OCI-M2 (cell line): Measurements from ENCODE around the gene TRPM8.
"Not testable (repeated sequence)": the region's sequence is repeated elsewhere in the genome, so short reads cannot be mapped to it uniquely, and the experiment has no call there.

ENCODE experiments used
- DNase-seq: peaks from one replicate; lab custom pipeline; 2025; ENCODE audit not compliant: unreplicated experiment; lab: John Stamatoyannopoulos, UW

TRPM8 gene

DNA sequence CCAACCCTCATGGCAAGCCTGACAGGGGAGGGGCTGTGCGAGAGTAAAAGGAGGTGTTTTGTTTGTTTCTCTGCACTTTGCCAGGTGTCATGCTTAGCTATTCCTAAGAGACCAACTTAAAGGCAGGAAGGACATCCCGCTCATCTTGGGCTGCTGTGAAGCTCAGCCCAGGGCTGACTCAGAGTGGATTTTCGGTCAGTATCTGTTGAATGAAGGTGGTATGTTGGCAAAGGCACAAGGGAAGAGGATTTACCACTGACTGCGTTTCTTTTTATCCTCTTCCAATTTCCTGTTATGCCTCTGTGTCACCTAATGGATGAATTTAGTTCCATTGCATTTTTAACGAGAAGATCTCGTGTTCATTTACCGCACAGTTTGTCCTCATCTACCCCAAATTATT, 18.9 kb downstream of the TRPM8 start:
- DNase-seq, result no peak

DNA sequence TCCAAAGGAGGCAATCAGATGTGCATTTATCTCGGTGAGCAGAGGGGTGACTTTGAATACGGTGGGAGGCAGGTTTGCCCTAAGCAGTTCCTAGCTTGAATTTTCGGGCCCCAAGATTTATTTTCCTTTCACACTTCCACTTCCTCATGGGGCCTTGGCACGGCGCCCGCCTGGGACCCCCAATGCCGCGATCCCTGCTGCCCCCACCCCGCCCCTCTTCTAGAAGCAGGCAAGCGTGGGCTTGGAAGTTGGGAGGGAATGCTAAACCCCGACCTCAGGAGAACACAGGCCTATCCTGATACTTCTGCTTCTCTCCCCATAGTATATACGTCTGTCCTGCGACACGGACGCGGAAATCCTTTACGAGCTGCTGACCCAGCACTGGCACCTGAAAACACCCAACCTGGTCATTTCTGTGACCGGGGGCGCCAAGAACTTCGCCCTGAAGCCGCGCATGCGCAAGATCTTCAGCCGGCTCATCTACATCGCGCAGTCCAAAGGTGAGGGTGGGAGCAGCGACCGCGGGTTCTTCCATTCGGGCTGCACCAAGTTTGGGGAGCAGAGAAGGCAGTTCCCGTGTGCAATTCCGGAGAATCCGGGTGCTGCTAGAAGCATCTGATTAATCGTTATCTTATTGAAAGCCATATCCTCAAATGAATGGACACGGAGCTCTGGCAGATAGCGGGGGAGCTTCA, 21.6 kb downstream of the TRPM8 start:
- no peak for DNase-seq

DNA sequence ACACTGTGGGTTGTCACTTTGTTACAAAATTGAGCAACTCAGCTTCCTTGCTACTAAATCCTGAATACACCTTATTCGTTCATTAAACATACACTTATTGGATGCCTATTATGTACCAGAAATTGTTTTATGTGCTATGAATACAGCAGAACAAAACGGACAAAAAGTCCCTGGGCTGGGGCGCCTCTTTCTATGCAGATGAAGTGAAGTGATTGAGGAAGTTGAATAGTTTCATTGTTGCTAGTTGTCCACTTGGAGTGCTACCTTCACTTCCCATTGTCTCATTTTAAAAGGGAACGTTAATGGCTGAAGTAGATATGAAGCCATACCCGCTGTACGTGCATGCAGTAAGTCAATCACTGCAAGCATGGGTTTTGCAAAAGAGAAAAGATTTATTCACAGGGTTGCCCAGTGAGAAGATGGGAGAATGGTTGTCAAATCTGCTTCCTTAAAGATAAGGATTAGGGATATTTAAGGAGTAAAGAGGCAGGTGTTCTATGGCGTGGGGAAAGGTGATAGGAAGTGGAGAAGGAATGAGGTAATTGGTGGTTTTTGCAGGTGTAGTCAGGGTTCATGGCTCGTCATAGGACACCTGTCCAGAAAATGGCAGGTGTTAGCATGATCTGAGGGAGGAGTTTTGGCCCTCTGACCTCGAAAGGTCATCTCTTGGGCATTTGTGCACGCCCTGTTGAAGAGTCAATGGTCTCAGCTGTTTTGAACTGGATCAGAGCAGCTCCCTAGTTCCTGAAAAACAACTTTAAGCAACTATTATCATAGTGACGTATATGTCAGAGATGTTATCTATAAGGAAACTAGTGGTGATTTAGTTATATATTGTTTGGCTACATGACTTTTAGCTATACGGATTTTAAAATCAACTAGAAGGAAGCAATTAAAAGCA, 23.5 kb downstream of the TRPM8 start:
- no peak for DNase-seq

DNA sequence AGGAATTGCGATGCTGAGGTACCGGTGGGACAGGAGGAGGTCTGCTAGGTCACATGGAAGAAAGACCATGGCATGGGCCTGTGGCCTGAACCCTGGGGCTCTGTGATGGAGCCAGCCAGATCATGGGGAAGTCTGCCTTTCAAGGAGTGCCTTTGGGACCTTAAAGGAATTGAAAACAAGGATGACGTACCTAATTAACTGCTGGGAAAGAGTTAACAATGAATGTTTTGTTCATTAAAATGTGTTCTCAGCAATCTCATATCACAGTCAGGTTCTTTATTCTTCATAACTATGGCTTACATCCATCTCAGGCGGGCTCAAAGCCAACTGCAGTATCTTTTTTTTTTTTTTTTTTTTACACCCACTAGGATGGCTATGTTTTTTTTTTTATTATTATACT, 25.6 kb downstream of the TRPM8 start:
- no peak for DNase-seq

DNA sequence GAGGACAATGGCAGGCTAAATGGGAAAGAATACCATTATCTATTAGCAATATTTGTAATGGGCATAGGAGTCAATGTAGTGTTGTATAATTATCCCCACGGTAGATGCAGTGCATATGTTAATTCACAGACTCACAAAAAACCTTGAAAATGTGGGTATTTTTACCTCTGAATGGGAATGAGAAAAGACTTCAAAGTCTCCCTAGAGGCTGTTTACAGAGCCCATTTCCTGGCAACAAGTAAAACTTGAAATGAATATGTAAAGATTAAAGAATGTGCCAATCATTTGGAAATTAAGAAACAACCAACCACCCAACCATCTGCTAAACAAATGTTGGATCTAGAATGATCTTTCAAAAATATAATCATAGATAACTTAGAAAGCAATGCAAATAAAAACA, 27.1 kb downstream of the TRPM8 start:
- DNase-seq, result no peak

DNA sequence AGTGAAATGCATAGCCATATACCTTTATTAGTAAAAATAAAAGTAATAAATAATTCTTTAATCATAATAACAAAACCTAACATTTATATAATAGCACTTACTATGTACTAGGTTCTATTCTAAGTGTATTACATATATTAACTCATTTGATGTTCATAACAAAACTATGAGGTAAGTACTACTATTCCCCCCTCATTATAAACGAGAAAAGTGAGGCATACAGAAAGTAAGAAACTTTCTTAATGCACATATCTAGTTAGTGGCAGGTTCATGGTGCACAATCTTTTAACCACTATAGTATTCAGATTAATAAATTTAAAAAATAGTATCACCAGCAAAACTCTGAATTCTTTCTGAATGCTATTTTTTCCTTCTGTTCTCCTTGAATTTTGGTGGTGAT, 27.5 kb downstream of the TRPM8 start:
- DNase-seq, result no peak

DNA sequence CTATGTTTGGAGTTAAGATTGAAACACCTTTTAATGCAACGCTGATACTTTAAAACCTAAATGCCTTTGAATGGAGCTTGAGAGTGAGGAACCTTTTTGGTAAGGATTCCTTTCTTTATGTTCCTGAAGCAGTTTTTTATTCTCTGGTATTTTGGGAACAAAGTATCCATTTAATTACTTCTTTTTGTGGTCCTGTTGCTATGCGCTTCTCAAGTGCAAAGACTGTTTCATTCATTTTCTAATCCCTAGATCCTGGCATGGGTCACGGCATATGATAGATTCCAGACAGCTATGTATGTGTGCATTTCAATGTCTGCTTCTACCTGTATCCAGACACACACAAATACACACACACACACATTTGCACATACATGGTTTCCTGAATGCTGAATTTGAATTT, 28.0 kb downstream of the TRPM8 start:
- DNase-seq, result no peak

DNA sequence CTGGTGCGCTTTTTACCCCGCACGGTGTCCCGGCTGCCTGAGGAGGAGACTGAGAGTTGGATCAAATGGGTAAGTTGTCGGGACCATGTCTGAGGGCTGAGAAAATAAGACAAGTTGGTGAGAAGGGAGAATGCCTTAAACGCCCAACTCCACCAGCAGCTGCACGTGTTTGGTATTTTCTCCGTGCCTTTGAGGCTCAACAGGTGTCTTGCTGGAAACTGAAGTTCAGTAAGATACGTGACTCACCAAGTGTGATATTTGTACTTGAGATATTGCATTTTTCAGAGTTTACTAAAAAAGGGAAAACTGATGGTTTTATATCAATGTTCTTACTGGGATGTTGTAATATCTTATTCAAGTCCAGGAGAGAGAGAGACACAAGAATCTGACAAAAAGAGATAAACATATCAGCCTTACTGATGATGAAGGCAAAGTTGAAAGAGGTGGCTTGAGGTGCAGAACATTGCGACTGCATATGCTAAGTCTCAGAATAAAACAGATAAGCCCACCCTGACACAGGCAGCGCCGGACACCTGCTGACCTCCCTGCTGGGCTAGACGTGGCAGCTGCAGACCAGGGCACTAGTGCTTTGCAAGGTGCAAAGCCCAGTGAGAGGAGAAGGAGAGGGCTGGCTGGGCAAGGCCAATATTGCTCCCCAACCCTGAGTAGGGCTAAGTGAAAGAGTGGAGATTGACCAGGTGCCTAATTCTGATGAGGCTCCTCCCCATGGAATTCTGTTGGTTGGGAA, 33.1 kb downstream of the TRPM8 start:
- DNase-seq, result no peak

DNA sequence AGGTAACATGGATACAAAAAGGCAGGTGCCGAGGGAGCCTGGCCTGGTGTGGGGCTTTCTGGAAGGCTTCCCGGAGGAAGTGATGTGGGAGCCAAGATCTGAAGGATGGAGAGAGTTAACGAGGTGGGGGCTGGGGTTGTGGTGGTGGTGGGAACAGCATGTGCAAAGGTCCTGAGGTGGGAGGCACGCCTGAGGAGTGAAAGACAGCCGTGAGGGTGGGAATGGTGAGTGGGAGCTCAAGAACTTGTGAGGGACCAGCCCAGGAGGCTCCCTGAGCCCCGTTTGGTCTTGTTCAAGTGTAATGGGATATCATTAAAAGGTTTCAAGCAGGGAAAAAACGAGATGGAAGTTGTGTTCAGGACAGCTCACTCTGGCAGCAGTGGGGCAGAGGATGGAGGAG, 35.2 kb downstream of the TRPM8 start:
- no peak for DNase-seq

DNA sequence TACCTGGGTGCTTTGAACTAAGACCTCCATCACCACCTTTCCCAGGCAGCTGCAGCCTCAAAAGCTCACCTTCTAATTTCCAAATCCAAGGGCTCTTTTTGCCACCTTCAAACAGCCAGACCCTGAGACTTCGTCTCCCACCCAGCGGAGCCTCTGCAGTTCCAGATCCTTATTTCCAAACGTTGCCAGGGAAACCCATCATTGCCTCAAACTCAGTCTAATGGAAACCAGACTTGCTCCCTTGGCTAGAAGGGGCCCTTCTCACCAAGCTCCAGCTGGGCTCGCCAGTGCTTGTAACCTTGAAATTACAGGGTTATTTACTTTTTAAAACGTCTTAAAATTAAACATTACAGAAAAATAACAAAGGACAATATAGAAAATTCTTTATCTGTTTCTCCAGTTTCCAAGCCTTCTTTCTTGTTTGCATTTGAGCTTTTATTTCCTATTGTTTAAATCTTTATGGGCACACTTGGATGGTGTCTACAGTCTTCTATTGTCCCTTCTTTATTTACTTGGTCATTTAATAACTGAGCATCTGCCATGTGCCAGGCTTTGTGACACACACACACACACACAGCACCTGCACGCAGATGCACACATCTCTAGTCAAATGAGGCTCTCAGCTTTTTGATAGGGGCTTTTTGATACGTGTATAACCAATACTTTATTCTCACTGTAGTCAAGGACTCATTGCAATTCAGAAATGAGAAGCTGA, 36.1 kb downstream of the TRPM8 start:
- no peak for DNase-seq

DNA sequence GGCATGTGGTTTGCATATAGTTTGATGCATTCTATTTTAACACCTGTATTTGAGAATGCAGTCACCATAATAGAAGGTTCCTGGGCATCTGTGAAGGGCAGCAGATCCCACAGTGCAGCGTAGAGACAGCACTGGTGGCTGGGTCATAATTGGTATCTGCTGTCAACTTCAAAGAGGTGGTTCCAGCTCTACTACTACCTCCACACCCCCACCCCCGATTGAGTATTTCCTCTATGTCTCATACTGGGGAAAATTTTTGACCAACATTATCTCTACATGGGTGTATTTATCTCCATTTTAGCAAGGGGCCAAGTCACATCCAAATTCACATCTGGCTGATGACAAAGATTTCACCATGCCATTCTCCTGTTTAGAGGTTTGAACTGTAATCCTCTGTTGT, 43.0 kb downstream of the TRPM8 start:
- DNase-seq, result no peak

DNA sequence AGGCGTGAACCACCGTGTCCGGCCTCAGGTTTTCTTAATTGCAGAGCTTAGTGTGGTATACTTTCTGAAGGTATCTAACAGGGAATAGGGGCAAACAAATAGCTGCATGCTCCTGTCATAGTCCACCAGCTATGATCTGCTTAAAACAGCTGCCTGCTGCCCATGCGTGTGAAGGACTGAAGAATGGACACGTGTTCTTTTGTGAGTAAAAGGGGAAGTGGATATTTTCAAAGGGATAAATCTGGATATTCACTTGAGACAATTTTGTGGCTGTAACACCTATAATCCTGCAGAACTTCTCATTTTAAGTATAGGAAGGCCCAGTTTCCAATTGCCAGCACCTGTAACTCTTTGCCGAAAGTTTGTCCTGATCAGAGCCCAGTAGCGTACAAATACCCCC, 44.7 kb downstream of the TRPM8 start:
- DNase-seq, result no peak

DNA sequence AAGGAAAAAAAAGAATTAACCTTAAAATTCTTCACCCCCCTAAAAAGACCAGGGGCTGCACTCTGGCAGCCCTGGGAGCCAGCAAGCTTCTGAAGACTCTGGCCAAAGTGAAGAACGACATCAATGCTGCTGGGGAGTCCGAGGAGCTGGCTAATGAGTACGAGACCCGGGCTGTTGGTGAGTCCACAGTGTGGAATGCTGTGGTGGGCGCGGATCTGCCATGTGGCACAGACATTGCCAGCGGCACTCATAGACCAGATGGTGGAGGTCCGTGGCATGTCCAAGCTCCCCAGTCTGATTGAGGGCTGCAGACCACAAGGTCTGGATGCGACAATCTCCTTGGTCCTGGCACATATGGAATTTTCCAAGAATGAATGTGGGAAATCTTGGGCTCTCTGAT, 47.4 kb downstream of the TRPM8 start:
- no peak for DNase-seq

DNA sequence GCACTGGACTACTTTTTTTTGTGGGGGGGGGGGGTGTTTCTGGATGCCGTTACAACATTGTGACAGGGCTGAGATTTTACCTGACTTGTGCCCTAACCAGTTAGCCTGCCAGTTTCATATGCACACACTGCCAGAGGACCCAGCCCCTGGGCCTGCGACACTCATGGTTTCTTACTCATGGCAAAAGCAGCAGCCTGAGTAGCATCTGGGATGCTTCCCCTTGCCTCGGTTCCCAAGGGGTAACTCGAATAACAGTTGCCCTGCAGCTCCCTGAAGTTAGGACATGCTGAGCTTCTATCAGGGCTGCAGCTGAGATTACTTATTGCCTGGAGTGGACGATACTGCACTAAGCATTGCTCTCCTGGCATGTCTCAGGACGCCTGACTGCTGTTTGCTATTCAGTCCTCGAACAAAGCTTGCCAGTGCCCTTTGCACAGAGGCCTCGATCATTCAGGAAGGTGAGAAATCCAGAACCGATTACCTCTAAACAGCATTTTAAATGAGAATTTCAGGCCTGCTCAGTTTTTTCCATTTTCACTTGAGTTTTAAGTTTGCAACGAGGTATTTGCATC, 47.9 kb downstream of the TRPM8 start:
- no peak for DNase-seq

DNA sequence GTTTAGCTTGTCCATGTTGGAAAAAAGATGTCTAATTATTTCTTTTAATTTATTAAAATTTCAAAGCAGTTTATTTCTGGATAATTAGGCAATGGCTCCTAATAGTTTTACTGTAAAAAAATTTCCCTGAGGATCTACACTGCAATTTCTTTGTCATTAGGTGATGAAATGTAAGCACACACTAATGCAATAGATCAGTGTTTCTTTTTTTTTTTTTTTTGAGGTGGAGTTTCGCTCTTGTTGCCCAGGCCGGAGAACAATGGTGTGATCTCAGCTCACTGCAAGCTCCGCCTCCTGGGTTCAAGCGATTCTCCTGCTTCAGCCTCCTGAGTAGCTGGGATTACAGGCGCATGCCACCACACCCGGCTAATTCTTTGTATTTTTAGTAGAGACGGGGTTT, 48.5 kb downstream of the TRPM8 start:
- DNase-seq, result not testable (repeated sequence)

DNA sequence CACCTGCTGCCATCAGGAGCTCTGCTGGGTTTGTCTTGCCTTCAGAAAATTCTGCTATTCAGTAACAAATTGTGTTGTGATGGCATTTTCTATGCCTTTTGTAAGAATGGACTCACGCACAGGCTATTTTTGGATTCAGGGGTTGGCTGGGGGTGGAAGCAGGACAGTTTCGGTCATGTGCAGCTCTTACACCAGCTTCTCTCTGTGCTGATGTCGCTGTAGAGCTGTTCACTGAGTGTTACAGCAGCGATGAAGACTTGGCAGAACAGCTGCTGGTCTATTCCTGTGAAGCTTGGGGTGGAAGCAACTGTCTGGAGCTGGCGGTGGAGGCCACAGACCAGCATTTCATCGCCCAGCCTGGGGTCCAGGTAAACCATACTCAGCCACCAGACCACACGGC, 49.2 kb downstream of the TRPM8 start:
- no peak for DNase-seq

DNA sequence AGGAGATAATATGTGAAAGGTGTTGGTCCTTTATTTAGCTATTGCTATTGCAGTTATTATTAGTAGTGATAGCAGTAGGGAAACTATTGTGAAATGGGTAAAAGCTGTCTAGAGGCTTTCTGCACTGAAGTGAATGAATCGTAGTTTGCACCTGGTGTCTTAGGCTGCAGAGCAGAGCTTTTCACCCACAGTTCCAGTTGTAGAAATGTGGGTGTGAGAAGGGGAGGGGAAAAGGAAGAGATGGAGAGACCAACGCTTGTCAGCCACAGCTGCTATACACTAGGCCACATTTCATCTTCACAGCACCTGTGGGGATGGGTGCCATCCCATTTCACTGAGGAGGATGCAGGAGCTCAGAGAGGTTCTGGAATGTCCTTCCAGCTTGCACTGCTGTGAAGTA, 50.0 kb downstream of the TRPM8 start:
- DNase-seq, result no peak

DNA sequence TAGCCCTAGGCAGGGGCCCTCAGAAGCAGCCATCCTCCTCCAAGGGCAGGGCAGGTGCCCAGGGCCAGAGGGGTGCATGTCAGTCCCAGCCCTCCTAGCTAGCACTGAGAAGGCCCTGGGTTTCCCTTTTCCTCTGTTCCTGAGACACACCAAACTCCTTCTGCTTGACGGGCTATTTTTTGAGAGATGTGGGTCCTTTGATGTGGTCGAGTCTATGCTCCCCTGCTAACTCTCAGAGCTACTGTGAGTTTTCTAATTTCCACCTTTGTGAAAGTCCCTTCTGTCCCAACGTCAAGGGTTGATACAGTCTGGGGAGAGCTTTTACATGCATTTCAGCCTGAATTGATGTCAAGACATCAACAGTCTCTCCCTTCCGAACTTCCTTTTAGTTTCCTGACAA, 51.4 kb downstream of the TRPM8 start:
- no peak for DNase-seq

DNA sequence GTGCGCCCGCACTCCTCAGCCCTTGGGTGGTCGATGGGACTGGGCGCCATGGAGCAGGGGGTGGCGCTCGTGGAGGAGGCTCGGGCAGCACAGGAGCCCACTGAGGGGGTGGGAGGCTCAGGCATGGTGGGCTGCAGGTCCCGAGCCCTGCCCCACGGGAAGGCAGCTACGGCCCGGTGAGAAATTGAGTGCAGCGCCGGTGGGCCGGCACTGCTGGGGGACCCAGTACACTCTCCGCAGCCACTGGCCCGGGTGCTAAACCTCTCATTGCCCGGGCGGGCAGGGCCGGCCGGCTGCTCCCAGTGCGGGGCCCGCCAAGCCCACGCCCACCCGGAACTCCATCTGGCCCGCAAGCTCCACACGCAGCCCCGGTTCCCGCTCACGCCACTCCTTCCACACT, 55.3 kb downstream of the TRPM8 start:
- DNase-seq, result not testable (repeated sequence)

DNA sequence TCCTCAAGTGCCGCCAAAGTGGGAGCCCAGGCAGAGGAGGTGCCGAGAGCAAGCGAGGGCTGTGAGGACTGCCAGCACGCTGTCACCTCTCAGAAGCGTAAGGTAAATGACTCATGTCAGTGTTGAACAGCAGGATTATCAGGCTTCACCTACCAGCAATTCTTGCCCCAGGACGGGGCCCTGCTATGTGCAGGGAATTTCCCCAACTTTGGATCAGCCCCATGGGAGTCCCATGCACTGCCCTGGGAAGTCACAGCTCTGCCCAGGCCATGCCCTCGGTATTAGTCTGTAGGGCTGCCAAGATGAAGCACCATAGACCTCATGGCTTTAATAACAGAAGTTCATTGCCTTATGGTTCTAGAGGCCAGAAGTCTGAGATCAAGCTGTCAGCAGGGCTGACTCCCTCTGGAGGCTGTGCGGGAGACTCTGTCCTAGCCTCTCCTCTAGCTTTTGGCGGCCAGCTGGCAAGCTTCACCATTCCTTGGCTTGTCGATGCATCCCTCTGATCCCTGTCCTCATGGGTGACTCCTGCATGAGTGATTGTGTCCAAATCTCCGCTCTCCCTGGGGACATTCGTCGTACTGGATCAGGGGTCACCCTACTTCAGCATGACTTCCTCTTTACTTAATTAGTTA, 55.9 kb downstream of the TRPM8 start:
- DNase-seq, result no peak
